ENCODE results near the gene ELMO1.

ELMO1 gene

DNA sequence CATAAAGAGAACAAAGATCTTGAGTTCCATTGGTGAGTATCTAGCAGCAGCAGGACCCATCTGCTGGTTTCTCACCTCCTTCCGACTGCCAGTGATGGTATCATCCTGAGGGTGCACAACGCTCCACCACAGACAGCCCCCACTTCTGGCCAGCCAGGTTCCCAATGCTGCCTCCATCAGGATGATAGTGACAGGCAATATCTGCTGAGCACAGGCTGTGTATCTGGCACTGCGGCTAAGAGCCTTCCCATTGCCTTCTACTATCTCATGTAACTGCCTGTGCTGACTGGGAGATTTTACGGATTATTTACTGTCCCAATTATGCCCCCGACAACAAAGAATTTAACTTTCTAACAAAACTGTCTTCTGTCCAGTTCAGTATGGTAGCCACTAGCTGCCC, 372.0 kb downstream of the ELMO1 start:
- DNase-seq, result no peak

DNA sequence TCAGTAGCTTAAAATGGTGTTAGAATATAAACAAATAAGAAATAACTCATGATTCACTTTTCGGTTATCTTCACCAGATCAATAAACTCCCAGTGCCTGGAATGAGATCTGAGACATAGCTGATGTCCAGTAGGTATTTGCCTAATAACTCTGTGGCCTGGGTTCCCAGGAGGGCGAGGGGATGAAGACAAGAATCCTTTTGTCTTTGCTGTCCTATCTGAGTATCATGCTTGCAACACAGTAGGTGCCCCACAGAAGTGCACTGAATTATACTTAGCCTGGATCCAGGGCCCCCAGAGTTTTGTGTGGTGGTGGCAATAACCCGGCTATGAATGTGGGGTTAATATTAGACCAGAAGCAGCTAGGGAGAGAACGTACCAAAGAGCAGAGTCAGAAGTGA, 374.3 kb downstream of the ELMO1 start:
- no peak for DNase-seq

GRCh38 chr7:37071124-37071523, 377.5 kb downstream of the ELMO1 start:
- DNase-seq, result no peak

- DNase-seq, result no peak
Observed at GRCh38 chr7:37070471-37070870, 378.2 kb downstream of the ELMO1 start.

- no peak for DNase-seq
Observed at GRCh38 chr7:37070031-37070430, 378.6 kb downstream of the ELMO1 start.

GRCh38 chr7:37069336-37069735, 379.3 kb downstream of the ELMO1 start:
- no peak for DNase-seq

DNA sequence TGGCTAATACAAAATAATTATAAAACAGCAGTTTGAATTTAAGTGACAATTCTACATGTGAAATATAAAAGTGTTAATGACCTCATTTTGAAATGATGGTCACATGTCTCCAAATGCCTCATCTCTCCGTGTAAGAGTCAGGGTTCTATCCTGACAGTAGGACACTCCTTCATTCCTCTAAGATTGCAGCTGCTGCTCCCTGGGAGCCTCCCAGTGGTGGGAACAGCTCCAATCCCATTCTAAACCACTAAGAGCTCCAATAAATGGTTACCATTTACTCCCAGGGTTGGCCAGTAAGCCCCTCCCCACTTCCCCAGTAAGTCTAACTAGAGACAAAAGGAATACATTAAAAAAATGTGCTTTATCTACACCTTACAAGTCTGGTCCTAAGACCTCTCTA, 379.8 kb downstream of the ELMO1 start:
- DNase-seq, result no peak

GRCh38 chr7:37068038-37068437, 380.6 kb downstream of the ELMO1 start:
- no peak for DNase-seq

- DNase-seq, result no peak
Observed at GRCh38 chr7:37065779-37066271, 382.8 kb downstream of the ELMO1 start.

DNA sequence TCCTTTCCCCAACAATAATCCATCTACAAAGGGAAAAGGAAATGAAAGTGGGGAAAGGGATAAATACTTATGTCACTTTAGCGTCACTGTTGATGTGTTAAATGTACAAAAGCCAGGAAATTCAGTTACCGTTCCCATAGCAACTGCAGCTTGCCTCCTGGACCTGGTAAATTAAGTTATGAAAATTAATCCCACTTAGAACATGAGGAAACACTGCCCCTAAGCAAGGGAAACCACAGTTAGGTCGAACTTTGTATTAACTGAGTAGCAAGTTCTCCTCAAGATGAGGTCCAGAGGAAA, 386.2 kb downstream of the ELMO1 start:
- no peak for DNase-seq

GRCh38 chr7:37061849-37062559, 386.7 kb downstream of the ELMO1 start:
- no peak for DNase-seq

DNA sequence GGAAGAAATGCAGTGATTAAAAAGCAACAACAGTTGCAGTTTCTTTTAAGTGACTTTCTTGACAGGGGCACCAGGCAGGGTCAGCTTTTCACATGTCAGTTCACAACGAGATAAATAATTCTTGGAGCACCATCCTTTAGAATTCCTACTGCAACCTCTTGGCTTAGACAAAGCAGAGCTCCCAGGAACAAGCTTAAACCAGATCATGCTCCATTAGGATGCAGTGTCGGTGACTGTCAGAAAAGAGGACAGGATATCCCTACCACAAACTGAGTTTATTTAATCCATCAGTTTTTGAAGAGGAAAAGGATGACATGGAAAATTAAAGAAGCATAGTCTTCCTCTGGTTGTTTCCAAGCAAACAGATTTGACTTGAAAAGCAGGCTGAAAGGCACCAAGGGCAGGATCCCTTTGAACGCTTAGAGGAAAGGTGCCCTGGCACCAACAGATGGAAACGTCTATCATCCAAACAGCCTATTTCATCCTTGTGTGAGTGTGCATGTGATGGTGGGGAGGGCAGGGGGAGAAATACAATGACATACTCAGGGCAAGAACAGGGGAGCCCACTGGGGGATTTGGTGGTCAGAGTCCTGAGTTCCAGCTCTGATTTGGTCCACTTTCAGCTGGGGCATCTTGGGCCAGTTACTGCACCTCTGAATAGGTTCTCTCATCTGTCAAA, 392.3 kb downstream of the ELMO1 start:
- no peak for DNase-seq

- DNase-seq, result no peak
Observed at GRCh38 chr7:37054624-37055241, 393.9 kb downstream of the ELMO1 start.

- no peak for DNase-seq
Observed at GRCh38 chr7:37052705-37053104, 396.0 kb downstream of the ELMO1 start.

DNA sequence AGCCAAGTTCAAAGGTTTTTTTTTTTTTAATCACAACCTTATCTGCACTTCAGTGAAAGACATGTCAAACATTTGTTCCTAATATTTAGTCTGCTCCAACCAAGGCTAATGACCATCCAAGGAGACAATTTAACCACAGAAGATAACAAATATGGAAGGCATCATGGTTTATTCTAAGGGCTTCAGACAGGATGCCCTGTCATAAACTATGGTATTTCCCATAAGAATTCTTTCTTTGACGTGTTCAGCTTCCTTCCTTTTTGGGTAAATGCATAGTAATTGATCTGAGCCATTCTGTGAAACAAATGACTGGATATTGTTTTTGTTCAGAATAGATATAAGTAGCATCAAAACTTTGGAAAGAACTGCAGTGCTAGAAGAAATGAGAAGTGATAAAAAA, 397.9 kb downstream of the ELMO1 start:
- DNase-seq, result no peak

- DNase-seq, result no peak
Observed at GRCh38 chr7:37048674-37049073, 400.0 kb downstream of the ELMO1 start.

DNA sequence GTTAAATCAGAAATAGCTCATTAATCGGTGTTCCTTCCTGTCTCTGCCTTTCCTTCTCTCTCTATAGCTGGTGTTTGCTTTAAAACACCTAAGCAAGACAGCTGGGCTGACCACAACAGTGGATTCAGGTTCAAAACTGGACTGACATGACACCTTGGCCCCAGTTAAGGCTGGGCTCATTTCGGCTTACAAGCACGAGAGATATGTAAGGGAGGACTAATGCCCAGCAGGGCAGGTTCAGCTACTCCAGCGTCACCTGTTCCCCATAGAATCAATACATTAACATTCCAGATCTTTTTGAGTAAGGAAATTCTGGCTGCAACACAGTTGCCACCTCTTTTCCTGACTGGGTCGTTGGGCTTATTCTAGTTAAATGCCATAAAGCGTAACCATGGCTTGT, 401.4 kb downstream of the ELMO1 start:
- no peak for DNase-seq

GRCh38 chr7:37046531-37047079, 402.1 kb downstream of the ELMO1 start:
- no peak for DNase-seq

- no peak for DNase-seq
Observed at GRCh38 chr7:37045681-37046179, 402.9 kb downstream of the ELMO1 start.

DNA sequence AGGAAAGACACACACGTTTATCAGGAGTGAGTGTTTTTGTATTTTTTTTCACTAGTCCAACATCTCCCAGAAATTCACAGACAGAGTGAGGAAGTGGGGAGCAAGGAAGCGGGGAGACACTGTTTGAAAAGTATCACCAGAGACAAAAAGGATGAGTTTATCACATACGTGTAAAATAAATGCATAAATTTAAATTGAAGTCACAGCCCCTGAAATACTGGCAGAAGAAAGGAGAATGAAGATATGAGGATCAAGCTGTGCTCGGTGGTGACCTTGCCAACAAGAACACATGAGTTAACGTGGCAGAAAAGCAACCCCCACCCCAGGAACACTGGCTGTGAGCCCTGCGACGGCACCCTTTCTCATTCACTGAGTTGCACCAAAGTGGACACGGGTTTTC, 407.2 kb downstream of the ELMO1 start:
- no peak for DNase-seq

GRCh38 chr7:37040330-37040729, 408.3 kb downstream of the ELMO1 start:
- DNase-seq, result no peak

DNA sequence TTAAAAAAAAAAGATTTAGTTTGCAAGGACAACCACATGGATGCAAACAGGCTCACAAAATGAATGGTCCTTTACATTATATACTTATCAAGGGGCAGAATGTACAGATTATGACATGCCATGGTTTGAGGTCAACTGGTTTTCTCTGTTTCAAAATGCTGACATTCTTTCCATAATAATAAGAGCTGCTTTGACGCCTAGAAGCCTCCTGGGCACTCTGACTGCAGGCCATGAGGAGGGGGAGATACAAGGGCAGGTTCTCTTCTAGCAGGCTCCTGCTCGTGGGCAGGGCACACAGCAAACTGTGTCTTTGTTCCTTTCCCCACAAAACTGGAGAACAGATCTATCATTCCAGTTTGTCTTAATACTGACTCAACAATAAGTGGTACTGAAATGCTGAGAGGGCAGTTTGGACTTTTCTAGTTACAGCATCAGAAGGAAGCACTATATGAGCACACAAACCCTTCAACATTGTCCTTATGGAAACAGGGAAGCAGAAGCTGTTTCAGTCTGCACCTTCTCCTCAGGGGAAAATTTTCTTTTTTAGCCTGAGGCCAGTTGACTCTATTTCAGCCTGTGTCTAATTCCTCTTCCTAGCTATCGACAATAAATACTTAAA, 409.4 kb downstream of the ELMO1 start:
- no peak for DNase-seq

GRCh38 chr7:37038706-37039105, 410.0 kb downstream of the ELMO1 start:
- DNase-seq, result no peak
